HG03575 (cell line): ENCODE data around the gene TBRG1.
"Not testable (repeated sequence)": the region's sequence is repeated elsewhere in the genome, so short reads cannot be mapped to it uniquely, and the experiment has no call there.

Source experiments
- ATAC-seq: cut with Tn5 transposase; IDR thresholded peaks from one replicate; pipeline ENCODE4 v1.9.1; 2021; ENCODE audit not compliant: unreplicated experiment, insufficient number of reproducible peaks, low FRiP score; ENCODE audit errors: extremely low read depth

TBRG1 gene, protein sequence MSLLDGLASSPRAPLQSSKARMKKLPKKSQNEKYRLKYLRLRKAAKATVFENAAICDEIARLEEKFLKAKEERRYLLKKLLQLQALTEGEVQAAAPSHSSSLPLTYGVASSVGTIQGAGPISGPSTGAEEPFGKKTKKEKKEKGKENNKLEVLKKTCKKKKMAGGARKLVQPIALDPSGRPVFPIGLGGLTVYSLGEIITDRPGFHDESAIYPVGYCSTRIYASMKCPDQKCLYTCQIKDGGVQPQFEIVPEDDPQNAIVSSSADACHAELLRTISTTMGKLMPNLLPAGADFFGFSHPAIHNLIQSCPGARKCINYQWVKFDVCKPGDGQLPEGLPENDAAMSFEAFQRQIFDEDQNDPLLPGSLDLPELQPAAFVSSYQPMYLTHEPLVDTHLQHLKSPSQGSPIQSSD

DNA sequence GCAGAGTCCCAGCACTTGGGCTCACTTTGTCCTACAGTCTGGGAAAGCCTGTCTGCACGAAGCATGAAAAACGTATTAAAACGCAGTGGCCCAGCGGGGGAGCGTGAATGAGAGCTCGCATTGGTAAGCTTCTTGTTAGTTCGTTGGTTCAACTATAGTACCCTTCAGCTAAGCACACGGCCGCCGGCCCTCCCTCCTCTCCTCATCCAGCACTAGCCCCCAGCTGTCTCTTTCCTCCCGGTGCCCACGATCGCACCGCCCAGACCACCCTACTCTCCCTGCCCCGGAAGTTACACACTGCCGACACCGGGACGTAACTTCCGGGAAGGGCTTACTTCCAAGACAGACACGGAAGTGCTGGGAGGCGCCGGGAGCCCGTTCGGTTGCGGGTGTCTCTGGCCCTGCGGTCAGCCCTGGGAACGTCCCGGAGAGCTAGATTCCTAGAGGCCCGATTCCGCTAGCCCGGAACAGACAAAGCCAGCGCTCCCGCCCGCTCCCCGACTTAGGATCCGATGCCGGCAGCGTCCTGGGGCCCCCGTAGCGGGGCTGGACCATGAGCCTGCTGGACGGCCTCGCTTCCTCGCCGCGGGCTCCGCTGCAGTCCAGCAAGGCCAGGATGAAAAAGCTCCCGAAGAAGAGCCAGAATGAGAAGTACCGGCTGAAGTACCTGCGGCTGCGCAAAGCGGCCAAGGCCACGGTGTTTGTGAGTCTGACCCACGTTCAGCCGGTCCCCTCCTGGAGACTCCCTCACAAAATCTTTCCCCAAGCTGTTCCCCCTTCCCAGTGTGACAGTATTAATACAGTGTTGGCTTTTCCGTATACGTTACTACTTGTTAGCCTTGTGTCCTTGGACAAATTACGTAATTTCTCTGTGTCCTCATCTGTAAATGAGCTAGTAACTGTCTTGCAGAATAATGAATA lies at the start of gene TBRG1:
Gene TBRG1, plus strand, starts transcription at position 334 of the 921 bp plus-strand sequence. Its CDS starts 220 bp downstream, at position 554.
- ATAC-seq, result peak; percentile 81

DNA sequence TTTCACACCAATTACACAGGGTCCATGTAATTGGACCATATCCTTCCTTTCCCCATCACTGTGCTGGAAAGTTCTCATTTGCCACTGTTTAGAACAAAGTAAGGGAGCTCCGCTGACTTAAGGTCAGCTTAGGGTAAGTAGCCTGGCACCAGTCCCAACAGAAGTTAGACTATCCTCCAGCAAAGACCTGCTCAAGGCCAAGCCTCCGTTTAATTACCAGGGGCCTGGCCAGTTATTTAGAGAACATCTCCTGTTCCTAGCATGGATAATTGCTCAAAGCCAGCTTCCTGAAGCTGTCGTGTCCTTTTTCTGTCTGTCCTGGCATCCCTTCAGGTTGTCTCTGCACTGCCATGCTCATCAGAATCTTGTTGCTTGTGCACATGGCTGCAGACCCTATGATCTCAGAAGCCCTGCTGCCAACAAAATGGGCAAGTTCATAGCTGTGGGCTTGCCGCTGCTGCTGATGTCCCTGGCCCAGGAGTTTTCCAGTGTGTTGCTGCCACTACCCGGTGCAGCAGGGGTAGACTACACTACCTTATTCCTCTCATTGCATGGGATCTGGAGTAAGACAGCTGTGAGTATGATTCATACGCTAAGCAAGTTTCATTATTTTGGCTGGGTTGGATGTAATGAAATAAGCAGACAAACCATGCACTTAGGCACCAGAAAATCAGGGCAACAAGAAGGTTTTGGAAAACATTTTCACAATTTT lies 44.8 kb upstream of the TBRG1 start:
- ATAC-seq, result no peak

DNA sequence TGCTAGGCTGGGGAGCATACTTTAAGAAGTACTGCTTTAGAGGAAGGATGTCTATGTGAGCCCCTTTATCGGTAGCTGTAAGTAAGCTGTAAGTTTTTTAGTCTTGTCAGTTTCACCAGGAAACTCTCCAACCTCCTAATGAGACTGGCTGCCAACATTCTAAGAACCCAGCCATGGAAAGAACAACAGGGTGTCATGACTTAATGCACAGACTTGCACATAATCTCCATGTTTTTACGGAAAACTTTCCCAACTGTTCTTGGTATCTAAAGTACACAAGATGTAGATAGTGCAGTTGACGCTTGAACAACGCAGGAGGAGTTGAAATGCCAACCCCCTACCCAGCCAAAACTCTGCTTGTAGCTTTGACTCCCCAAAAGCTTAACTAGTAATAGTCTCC lies 43.9 kb upstream of the TBRG1 start:
- ATAC-seq, result no peak

DNA sequence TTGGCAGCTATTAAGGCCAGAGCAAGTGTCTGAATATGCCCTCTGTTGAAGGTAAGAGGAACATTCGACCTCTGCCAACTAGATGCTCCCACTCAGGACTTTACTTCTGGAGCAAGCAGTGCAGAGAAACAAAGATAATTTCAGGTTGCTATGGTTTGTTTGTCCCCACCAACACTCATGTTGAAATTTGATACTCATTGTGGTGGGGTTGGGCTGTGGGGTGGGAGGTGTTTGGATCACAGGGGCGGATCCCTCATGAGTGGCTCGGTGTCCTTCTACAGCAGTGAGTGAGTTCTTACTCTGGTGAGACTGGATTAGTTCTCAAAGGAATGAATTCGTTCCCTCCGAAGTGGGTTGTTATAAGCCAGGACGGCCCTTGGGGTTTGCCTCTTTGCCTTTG lies 40.8 kb upstream of the TBRG1 start:
- no peak for ATAC-seq

DNA sequence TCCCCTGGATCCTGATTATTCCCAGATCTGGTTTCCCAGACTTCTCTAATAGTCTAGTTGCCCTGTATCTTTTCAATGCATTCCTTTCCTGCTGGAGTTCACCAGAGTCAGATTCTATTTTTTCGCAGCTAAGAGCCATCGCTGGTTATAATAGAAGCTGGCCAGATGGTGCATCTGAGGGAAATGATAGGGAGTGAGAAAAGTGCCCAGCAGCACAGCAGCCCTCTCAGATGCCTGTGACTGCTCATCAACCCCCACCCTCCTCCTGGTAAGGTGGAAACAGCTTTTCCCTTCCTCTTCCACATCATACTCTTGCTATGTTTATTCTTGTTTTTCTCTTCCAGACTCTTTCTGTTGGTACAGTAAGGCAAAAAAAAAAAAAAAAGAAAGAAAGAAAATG lies 40.1 kb upstream of the TBRG1 start:
- ATAC-seq, result no peak

DNA sequence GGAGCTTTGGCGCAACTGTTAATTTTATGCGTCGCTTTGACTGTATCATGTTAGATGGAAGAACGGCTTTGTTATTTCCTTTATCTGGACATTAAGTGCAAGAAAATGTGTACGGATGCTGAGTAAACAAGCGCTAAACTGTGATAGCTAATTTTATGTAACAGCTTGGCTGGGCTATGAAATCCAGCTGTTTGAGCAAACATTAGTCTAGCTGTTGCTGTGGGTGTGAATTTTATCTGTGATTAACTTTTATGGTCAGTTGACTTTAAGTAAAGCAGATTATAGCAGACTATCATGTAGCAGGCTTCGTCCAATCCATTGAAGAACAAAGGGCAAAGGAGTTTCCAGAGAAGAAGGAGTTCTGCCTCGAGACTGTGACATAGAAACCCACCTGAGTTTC lies 38.9 kb upstream of the TBRG1 start:
- ATAC-seq, result no peak

DNA sequence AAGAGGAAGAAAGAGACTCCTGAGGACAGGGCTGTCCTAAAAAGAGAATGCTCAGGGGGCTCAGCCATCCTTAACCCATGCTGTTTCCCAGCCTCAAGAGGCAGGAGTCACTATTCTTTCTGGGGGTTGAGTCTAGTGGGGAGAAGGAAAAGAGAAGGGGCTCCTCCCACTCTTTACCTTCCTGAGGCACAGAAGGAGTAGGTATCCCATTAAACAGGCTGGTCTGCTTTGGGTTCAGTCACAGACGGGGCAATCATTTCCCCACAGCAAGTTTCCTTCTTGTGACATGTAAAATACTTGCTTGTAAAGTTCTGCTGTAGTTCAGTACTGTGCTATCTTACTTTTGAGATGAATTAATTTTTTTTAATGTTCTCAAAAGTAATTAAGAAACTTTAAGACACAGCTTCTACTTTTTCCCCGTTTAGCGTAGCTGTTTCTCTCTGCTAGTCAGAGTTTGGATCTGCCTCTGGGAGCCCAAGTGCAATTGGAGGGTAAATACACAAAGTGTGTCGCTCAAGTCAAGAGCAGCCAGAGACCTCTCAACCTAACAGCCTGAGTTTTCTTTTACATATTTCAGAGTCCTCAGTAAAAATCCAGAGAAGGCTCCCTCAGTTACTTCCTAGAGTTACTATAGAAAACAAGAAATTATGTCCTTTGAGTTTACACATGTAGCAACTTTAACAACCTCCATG lies 37.8 kb upstream of the TBRG1 start:
- no peak for ATAC-seq

DNA sequence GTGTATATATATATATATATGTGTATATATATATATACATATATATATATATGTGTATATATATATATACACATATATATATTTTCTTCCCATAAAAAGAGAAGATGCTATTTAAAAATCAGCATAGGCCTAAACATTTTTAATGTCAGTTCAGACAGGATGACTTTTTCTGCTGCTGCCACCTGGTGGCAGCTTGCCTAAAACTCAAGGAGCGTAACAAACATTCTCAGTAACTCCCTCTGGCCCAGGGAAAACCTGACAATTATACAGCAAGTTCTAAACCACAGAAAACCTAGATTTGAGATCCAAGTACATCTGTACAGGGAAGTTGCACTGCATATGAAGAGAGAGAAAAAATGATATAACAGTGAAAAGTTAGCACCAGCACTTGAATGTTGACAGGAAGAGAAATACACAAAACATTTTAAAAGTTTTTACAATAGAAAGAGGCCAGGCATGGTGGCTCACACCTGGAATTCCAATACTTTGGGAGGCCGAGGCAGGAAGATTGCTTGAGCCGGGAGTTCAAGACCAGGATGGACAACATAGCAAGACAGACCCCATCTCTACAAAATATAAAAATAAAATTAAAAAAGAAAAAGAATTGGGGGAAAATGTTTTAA lies 36.3 kb upstream of the TBRG1 start:
- no peak for ATAC-seq

DNA sequence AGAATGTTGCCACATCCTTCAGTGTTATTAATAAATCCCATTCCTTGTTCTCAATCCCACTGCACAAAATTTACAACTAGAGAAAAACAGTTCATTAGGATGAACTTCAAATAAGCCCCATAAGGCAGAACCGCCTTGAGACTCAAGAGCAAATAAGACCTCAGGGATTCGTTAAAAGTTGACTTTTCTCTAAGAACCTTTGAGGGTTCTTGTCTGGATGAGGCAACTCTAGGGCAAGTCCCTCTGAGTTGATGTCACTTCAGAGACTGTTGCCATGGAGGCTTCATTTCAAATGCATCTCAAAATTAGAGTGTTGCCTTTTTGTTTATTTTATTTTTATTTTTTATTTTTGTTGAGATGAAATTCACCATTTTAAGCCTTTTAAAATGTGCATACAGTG lies 31.2 kb upstream of the TBRG1 start:
- ATAC-seq, result no peak

DNA sequence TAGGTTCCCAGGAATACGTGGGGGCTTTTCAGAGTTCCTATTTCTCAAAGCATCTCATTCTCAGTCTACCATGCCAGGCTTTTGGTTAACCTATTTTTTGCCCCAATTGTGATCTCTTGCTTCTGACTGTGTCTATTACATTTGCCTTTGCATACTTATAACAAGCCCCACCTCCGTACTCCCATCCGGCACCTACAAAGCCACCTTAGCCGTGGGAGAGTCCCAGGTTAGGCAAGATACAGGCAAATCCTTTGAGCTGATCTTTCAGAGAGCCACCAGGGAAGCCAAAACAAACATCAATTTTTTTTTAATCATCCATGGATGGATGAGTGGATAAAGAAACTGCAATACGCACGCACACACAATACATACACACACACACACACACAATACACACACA lies 30.0 kb upstream of the TBRG1 start:
- ATAC-seq, result no peak

DNA sequence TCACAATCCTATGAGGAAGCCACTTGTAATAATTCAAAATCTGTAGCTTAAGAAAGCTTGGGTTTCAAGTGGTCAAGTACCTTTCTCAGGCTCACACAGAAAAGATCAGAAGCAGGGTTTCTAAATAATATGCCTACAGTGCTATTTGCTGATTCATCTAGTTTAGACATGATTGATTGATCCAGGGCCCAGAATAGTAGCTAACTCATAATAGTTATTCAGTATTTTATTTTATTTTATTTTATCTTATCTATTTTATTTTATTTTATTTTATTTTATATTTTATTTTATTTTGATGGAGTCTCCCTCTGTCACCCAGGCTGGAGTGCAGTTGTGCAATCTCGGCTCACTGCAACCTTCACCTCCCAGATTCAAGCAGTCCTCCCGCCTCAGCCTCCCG lies 27.4 kb upstream of the TBRG1 start:
- ATAC-seq, result no peak

DNA sequence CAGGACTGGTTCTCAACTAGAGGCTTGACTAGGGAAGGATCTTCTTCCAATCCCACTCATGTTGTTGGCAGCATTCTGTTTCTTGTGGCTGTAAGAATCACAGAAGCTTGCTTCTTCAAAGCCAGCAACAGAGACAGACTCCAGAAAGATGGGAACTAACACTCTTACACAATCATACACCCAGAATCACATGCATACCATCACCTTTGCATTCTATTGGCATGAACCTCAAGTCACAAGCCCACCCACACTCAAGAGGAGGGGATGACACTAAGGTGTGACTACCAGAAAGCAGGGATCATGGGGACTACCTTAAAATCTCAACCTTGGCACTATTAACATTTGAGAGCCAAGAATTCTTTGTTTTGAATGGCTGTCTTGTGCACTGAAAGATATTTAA lies 25.0 kb upstream of the TBRG1 start:
- no peak for ATAC-seq

DNA sequence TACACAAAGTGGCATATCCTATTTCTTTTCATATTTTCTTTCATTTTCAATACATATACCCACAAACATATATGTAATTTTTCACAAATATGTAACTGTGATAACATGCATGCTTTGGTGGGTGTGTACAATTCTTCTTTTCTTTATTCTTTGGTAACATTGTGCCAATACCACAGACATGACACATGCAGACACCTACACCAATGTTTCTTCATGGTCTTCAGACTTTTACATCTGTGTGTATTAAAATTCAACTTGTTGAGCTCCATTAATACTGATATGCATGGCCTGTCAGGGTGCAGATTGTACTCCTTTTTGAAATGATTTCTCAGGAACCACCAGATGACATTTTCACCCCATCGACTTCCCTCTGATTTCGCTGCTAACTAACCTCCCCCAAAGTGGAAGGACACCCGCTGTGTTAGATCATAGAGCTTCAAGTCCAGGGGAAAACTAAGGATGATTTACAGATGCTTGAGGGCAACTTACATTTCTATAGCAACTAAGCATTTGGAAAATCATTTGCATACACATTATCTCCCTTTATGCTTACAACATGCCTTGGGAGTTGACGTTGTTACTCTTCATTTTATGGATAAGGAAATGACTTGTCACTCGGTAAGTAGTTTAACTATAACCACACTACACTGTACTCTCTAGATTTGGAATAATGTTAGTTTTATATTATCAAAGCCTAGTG lies 21.9 kb upstream of the TBRG1 start:
- no peak for ATAC-seq

DNA sequence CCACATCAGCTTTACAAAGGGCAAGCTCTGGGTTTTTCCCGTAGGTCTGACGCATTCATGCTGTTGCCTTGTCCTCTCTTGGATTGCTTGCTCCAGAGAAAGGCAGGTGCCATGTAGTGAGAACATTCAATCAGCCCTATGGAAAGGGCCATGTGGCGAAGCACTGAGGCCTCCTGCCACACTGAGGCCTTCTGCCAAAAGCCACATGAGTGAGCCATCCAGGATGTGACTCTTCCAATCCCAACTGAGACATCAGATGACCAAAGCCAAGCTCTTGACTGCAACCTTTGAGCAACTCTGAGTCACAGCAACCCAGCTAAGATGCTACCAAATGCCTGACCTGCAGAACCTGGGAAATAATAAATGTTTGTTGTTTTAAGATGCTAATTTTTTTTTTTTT lies 20.5 kb upstream of the TBRG1 start:
- no peak for ATAC-seq

DNA sequence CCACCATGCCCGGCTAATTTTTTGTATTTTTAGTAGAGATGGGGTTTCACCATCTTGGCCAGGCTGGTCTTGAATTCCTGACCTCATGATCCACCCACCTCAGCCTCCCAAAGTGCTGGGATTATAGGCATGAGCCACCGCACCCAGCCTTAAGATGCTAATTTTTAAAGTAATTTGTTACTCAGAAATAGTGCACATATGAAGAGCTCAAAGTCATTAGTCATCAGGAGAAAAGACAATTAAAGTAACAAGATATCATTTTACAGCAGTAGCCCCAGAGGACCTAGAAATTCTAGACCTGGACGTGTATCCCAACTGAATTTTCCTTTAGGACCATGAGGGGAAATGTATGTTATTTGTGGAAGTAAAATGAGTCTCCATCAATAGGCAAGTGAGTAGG lies 19.9 kb upstream of the TBRG1 start:
- ATAC-seq, result not testable (repeated sequence)

DNA sequence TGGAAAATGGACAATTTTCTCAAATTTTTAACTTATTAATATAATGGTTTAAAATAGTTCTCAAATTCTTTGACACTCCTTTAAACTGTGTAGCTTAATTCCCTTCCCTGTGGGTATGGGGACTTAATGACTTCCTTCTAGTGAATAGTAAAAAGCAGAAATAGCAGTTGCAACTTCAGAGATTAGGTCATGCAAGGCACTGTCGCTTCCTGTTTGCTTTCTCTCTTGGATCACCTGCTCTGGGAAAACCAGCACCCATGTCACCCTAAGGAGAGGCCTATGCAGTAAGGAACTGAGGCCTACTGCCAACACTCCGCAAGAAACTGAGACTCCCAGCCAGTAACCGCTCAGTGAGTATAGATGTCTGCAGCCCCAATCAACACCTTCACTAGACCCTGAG lies 16.9 kb upstream of the TBRG1 start:
- ATAC-seq, result no peak

DNA sequence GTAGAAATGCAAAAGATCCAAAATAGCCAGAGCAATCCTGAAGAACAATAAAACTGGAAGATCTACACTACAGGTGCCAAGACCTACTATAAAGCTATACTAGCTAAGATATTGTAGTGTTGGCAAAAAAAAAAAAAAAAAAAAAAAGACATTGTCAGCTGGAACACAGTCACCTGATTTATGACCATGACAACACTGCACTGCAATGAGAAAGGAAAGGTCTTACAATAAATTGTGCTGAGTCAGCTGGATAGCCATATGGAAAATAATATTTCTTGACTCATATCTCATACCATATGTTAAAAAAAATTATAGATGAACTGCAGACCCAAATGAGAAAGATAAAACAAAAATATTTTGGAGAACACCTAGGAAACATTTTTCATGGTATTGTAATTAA lies 14.5 kb upstream of the TBRG1 start:
- no peak for ATAC-seq

DNA sequence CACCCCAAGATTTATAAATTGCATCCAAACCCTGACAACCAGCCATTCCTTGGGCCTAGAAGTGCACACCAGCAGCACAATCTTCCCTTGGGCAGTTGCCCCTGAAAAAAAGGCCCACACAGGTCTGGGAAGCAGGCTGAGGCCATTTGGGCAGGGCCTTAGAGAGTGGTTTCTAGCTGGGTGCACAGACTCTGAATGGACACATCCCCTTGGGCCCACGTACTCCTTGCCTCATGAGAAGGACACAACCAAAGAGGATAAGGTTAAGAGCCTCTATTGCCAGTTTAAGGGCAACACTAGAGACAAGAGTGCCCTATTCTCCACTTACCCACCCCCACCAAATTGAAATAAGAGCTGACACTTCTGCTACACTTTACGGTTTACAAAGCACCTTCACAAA lies 12.4 kb upstream of the TBRG1 start:
- ATAC-seq, result no peak
